ENCODE data around the gene MYH10.

MYH10 gene

DNA sequence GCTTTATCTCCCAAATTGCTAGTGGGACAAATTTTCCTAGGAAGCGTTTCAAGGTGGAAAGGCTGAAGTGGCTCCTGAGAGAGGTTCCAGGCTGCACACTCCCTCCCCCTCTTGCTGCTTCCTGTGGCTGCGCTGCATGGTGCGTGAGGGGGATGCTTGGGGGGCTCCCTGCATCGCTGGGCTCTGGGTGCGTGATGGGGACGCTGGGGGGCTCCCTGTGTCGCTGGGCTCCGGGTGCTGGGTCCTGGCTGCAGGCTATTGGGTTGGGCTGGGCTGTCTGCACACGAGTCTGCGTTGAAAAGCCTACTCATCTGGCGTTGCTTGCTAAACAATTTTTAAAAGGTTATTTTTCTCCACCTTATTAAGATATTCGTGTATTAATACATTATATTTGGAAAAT, 164.8 kb downstream of the MYH10 start:
- Histone ChIP-seq H3K9me3 (no peaks in the 10 kb centered on the region), H3K27ac (no peak overlapping the region), H3K4me1 (ENCODE audit: control insufficient read depth in 1 of 2, insufficient read depth in 1 of 2, low read depth in 1 of 2, low read length in 1 of 2) (no peaks in the 10 kb centered on the region), H3K27me3 (no peaks in the 10 kb centered on the region), H3K36me3 (peaks cover 98% of the 10 kb centered on the region), H3K4me3 (ENCODE audit: low read depth in 1 of 2, low read length in 1 of 2) (no peak overlapping the region)
- TF ChIP-seq, protein P1, sequence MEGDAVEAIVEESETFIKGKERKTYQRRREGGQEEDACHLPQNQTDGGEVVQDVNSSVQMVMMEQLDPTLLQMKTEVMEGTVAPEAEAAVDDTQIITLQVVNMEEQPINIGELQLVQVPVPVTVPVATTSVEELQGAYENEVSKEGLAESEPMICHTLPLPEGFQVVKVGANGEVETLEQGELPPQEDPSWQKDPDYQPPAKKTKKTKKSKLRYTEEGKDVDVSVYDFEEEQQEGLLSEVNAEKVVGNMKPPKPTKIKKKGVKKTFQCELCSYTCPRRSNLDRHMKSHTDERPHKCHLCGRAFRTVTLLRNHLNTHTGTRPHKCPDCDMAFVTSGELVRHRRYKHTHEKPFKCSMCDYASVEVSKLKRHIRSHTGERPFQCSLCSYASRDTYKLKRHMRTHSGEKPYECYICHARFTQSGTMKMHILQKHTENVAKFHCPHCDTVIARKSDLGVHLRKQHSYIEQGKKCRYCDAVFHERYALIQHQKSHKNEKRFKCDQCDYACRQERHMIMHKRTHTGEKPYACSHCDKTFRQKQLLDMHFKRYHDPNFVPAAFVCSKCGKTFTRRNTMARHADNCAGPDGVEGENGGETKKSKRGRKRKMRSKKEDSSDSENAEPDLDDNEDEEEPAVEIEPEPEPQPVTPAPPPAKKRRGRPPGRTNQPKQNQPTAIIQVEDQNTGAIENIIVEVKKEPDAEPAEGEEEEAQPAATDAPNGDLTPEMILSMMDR (IDR thresholded peaks at IDR 0.05): no peak

DNA sequence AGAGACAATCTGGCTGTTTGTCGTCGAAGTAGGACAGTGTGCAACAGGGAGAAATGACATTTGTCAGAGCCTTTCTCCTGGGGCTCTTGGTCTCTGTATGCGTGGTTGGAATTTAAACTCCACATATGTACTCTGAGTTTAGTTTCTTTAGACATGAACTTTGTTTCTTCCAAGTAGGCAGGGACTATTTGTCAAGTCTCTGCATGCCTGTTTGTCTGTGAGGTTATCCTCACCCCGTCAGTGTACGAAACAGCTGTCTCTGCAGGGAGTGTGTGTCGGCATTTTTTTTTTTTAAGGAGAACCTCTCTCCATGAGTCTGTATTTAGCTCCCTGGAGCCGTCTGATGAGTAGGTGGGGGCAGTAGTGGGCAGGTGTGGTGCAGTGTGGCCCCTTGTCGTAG, 165.2 kb downstream of the MYH10 start:
- TF ChIP-seq, protein P1 (IDR thresholded peaks at IDR 0.05): no peak
- peak overlapping the region; percentile 15 for H3K27ac ChIP-seq
- no peak overlapping the region for H3K4me3 ChIP-seq (ENCODE audit: low read depth in 1 of 2, low read length in 1 of 2)
- no peaks in the 10 kb centered on the region for H3K27me3 ChIP-seq
- peaks cover 98% of the 10 kb centered on the region for H3K36me3 ChIP-seq
- no peaks in the 10 kb centered on the region for H3K4me1 ChIP-seq (ENCODE audit: control insufficient read depth in 1 of 2, insufficient read depth in 1 of 2, low read depth in 1 of 2, low read length in 1 of 2)
- H3K9me3 ChIP-seq: no peaks in the 10 kb centered on the region

DNA sequence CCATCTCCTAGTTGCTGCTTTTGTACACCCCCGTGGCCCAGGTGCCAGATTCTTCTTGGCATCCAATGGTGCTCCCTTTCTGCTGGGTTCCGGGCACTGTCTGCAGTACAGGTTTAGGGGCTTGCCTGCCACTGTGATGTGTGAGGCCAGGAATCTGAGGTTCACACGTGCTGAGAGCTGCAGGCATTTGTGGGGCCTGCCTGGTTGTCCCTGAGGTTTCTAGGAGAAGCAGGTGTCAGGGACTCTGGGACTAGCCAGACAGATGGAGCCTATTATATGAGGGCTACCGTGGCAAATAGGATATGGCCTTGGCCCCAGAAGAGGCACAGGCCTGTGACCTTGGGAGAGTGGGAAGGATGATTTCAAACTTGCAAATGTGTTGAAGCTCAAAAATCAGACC, 165.6 kb downstream of the MYH10 start:
- Histone ChIP-seq H3K27ac (peak overlapping the region; percentile 15), H3K9me3 (no peaks in the 10 kb centered on the region), H3K27me3 (no peaks in the 10 kb centered on the region), H3K4me3 (ENCODE audit: low read depth in 1 of 2, low read length in 1 of 2) (no peak overlapping the region), H3K4me1 (ENCODE audit: control insufficient read depth in 1 of 2, insufficient read depth in 1 of 2, low read depth in 1 of 2, low read length in 1 of 2) (no peaks in the 10 kb centered on the region), H3K36me3 (peaks cover 98% of the 10 kb centered on the region)
- TF ChIP-seq, protein P1 (IDR thresholded peaks at IDR 0.05): no peak

DNA sequence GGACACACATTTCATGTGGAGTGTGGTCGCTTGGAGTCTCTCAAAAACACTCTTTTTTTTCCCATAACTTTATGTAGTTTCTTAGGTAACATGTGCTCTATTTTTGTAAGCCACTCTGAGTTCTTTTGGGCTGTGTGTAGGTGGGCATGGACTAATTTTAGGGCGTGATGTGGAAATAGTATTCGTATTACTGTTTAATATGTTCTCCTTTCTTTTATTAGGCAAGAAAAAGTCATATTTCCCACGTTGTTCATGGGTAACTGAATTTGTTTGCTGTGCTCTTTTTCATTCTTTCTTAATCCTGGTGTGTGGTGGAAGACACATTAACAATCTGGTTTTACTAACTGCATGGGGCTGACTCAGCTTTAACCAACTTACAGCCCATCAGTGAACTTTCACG, 167.4 kb downstream of the MYH10 start:
- peaks cover 100% of the 10 kb centered on the region for H3K36me3 ChIP-seq
- H3K4me3 ChIP-seq (ENCODE audit: low read depth in 1 of 2, low read length in 1 of 2): no peak overlapping the region

DNA sequence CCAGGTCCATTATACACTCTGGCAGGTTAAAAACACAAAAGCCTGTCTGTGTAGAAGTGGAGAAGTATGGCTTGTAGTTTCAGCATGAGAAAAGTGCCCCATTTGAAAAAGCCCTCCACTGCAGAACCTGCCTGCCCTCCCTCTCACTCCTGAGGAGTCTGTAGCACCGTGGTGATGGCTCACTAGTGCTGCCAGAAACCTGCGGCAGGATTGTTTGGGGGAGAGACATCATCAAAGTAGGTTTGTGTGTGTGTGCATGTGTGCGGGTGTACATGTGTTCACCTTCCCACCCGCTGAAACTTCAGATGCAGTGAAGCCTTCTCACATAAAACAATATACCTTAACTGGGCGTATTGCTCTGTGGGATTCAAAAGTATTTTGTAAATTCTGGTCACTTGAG, 168.0 kb downstream of the MYH10 start:
- H3K36me3 ChIP-seq: peaks cover 100% of the 10 kb centered on the region
- H3K4me1 ChIP-seq (ENCODE audit: control insufficient read depth in 1 of 2, insufficient read depth in 1 of 2, low read depth in 1 of 2, low read length in 1 of 2): no peaks in the 10 kb centered on the region
- TF ChIP-seq, protein P1 (IDR thresholded peaks at IDR 0.05): no peak

More for the DNA sequence above, 167.4 kb downstream of the MYH10 start:
- H3K4me1 ChIP-seq (ENCODE audit: control insufficient read depth in 1 of 2, insufficient read depth in 1 of 2, low read depth in 1 of 2, low read length in 1 of 2): no peaks in the 10 kb centered on the region
- TF ChIP-seq, protein P1 (IDR thresholded peaks at IDR 0.05): no peak
- H3K27me3 ChIP-seq: no peaks in the 10 kb centered on the region
- no peaks in the 10 kb centered on the region for H3K9me3 ChIP-seq
- peak overlapping the region; percentile 11 for H3K27ac ChIP-seq

DNA sequence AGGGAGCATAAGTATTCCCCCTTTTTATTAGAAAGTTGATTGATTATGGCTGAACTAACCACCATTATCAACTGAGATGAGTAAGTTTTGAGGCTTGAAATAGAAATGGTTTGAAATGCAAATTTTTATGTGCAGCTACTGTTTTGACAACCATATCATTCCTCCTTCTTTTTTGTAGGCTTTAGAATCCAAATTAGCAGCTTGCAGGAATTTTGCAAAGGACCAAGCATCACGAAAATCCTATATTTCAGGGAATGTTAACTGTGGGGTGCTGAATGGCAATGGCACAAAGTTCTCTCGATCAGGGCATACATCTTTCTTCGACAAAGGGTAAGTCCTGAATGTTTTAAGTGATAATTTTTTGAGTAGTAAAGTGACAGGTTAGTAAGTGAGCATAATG, 170.7 kb downstream of the MYH10 start:
- Histone ChIP-seq H3K27ac (no peak overlapping the region), H3K4me1 (ENCODE audit: control insufficient read depth in 1 of 2, insufficient read depth in 1 of 2, low read depth in 1 of 2, low read length in 1 of 2) (no peaks in the 10 kb centered on the region), H3K4me3 (ENCODE audit: low read depth in 1 of 2, low read length in 1 of 2) (no peak overlapping the region), H3K9me3 (no peaks in the 10 kb centered on the region), H3K27me3 (no peaks in the 10 kb centered on the region), H3K36me3 (peaks cover 99% of the 10 kb centered on the region)
- TF ChIP-seq, protein P1 (IDR thresholded peaks at IDR 0.05): no peak

More for the DNA sequence above, 168.0 kb downstream of the MYH10 start:
- no peaks in the 10 kb centered on the region for H3K27me3 ChIP-seq
- H3K27ac ChIP-seq: no peak overlapping the region
- H3K9me3 ChIP-seq: no peaks in the 10 kb centered on the region
- no peak overlapping the region for H3K4me3 ChIP-seq (ENCODE audit: low read depth in 1 of 2, low read length in 1 of 2)

Measured in neutrophil (primary cell).